HG02973 (cell line): ENCODE data around the gene PMEPA1.

ENCODE experiments used
- ATAC-seq: cut with Tn5 transposase; IDR thresholded peaks from one replicate; pipeline ENCODE4 v1.9.1; 2021; ENCODE audit warnings: moderate library complexity; ENCODE audit not compliant: unreplicated experiment

Gene PMEPA1

GRCh38 chr20:57696401-57696961 is 13.3 kb downstream of the PMEPA1 start:
- ATAC-seq = no peak

DNA sequence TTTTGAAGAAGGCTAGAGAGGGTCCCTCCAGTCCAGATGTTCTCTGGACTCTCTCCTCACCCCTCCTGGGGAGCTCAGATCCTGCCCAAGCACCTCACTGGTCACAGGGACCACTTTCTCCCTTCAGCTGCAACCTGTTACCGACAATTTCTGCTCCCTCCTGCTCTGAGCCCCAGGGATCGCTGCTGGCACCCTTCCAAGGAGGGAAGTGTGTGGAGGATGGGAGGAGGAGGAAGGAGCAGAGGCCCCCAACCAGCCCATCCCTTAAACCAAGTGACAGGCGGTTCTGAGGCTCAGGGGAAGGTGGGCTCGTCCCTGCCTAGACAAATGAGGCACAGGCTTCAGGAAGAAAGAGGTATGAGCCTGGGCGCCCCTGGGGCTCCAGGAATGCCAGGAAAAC is 13.9 kb downstream of the PMEPA1 start:
- no peak for ATAC-seq

GRCh38 chr20:57695012-57695411 is 14.8 kb downstream of the PMEPA1 start:
- no peak for ATAC-seq

DNA sequence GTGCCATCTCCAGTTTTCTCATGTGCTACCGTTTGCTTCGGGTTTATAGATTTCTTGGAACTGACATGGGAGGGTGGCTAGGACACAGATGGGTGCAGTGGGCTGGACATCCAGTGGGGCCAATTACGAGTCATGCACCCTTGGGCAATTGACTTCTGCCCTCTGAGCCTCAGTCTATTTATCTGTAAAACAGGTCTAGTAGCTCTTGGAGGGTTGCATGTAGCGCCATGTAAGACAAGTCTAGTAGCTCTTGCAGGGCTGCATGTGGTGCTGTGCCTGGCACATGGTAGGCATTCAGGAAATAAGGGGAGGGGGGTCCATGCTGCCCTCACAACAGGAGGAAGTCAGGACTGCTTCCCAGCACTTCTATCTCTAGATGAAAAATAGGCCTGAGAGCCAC is 15.3 kb downstream of the PMEPA1 start:
- ATAC-seq = no peak

DNA sequence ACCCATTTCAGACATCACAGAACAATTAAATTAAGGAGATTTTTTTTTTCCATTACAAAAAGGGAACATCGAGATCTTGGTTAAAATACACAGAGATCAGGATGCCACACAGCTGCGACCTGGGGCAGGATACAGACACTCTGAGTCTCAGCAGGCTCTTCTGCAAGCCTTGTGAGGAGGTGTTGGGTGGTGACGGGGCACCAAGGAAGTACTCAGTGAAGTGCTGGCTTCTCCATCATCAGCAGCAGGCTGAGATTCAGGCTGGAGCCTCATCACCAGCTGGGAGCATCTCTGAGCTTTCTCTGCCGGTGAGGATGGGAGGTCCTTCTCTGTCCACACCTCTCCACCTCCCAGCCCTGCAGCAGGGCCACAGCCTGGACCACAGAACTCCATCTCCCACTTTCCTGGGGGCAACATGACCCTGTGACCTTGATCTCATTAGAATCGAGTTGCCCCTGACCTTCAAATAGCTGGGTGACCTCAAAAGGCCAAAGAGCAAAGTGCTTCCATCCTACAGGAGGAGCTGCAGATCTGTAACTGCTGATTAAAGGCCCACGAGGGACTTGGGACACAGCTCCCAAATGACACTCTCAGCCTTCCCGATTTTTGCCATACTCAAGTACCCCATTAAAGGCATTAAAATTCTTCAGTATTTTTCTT is 16.0 kb downstream of the PMEPA1 start:
- ATAC-seq = no peak

GRCh38 chr20:57693002-57693582 is 16.7 kb downstream of the PMEPA1 start:
- ATAC-seq = no peak

DNA sequence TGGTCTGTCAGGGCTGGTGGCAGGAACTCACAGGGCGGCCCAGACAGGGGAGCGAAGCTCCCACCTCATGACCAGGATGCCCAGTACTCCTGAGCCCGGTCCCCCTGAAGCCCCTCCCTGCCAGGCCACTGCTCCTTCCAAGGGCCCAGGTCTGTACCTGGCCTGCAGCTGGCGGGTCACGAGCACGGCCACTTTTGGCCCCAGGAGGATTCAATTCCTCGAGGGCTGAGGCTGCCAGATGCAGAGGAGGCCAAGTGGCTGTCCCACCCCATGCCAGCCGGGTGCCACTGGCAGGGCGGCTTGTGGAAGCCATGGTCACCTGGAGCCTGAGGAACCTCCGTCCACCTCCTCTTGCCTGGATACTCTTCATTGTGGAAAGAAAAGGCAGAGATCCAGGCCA is 17.4 kb downstream of the PMEPA1 start:
- ATAC-seq = no peak

DNA sequence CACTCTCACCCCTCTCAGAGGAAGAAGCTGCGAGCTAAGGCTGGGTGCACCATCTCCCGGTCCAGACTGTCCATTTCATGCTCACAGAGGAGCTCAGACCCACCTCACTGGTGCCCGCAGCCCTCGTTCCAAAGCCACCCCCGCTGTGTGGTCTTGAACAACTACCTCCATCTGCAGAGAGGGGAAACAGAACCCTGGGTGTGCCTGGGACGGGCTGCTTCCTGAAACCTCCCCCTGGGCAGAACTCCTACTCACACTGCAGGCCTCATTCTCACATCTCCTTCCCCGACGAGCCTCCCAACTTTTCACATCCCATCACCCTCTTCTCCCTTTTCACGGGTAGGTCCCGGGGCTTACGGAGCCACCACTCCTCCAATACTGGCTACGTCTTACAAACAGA is 18.1 kb downstream of the PMEPA1 start:
- ATAC-seq = no peak

- no peak for ATAC-seq
Measured at GRCh38 chr20:57690525-57690924, 19.3 kb downstream of the PMEPA1 start.

- no peak for ATAC-seq
Measured at GRCh38 chr20:57689745-57690481, 19.9 kb downstream of the PMEPA1 start.

GRCh38 chr20:57688864-57689263 is 21.0 kb downstream of the PMEPA1 start:
- no peak for ATAC-seq

GRCh38 chr20:57688295-57688694 is 21.5 kb downstream of the PMEPA1 start:
- no peak for ATAC-seq

GRCh38 chr20:57686931-57687652 is 22.7 kb downstream of the PMEPA1 start:
- ATAC-seq = no peak

GRCh38 chr20:57685146-57685758 is 24.6 kb downstream of the PMEPA1 start:
- no peak for ATAC-seq

DNA sequence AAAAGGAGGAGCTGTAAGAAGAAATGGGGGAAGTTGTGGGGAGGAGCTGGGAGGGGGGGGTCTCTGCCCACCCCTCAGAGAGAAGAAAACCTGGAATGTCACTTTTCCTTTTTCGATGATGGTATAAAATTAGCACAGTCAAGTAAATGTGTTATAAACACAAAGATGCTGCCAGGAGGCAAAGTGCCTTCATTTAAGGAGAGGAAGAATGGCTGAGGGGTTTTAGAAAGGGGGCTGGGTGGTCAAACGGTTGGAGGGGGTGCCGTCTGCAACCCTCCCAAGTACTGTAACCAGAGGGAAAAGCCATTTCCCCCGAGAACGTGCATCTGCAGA is 25.0 kb downstream of the PMEPA1 start:
- ATAC-seq = no peak

DNA sequence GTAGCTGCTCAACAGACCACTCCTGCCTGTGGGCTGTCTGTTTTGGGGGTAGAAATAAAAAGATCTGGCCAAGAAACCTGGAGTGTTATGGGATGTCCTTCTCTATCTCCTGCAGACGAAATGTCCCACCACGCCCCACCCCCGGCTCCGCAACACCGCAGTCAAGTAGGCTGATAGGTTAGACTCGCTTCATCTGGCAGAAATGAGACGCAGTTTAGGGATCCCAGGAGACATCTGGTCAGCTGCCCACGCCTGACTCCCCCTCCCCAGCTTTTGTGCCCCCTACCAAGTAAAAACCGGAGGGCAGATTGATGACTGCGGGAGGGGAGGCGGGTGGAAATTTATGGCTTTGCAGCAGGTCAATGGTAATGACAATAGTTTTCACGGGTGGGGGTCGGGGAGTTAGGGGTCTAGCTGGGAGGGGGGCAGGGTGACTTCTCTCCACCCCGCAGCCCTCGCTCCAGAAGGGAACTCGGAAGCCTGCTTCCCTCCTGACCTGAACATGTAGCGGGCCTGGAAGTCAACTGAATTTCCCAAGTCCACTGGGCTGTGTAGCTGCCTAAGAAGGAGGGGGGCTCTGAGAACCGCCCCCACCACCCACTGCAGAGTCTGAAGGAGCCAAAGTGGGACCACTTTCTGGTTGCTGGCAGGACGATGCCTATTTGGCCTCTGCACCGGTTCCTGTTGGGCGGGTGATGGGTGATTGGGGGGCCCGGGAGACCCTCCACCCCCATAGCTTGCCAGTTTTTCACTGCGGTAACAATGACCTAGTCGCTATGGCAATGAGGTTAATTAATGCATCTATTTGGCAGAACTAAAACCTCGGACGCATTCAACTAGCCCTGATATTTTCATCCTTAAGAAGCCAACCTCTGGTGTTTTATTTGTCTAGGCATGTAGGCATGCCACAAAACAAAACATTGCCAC is 25.7 kb downstream of the PMEPA1 start:
- ATAC-seq = no peak

DNA sequence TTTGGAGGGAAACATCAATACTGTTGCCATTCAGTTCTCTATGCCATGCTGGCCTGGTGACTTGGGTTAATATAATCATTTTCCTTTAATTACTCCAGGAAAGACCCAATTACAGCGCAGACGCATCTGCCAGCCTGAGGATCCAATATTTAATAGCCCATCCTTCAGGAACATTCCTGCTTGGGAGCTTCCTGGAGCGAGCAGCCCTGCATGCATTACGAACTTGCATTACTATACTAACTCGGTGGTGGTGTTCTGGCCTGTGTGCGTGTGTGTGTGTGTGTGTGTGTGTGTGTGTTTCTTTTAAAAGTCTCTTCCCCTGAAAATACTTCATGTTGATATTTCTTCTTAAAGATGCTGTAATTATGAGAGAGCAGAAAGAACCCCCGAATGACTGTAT is 26.5 kb downstream of the PMEPA1 start:
- ATAC-seq = no peak

DNA sequence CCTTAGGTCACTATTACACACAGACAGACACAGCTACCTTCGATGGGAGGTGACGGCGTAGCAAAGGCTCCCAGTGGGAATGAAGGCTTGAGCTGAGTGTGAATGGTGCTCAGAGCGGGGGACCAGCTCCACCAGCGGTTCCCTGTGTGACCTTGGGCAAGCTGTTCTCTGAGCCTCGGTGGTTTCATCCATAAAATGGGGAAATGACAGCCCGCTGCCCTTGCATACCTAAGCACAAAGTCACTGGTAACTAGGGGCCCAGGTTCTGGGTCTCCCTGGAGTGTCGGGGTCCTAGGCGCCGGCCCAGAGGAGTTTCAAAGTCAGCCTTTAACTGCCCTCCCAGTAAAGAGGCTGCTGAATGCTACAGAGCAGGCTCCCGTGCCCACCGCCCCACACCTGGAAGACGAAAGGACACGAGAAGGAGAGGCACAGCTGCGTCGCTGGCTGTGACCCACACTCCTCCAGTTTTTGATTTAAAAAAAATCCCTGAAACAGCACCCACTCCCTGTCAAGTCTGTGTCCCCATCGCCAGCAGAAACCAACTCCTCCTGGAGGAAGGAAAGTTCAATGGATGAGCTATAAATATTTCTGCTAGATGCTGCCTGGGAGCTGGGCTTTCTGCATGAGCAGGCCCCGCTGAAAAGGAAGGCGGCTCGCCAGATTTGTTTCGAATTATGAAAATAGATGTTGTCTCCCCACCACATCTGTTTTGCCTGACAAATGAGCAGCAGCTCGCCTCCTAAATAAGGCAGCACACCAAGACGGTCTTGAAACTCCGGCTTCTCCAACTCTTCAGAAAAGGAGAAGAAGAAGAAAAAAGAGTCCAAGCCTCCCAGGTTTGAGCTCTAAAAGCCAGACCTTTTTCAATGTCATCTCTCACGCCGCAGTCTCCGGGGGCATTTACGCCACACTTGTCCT is 27.4 kb downstream of the PMEPA1 start:
- ATAC-seq = no peak
